Prostate gland (tissue), 2 donors: ENCODE data around the gene ALDH7A1. TPM values are rescaled to one million over a fixed set of nuclear protein-coding genes. Genes with fewer than 3 reads are reported as not detected.
A peak's percentile ranks its signal among the peaks of the same experiment; 100 is the strongest.

ENCODE experiments used
- DNase-seq: peaks from one replicate; pipeline ENCODE4 v3.0.0-alpha.2; 2019; ENCODE audit warnings: low spot score
- H3K27ac ChIP-seq, 2 donors: fragments of 200-600 bp; sonication (generic); 2 replicates each; pipeline ENCODE4 v1.5.1; 2017 to 2019
- H3K27me3 ChIP-seq: fragments of 200-600 bp; sonication (generic); replicated peaks from 2 replicates; pipeline ENCODE4 v1.5.1; 2019; ENCODE audit not compliant: insufficient read depth
- H3K36me3 ChIP-seq, 2 donors: fragments of 200-600 bp; sonication (generic); 1 replicate in 1 of 2; 2 replicates in 1 of 2; pipeline versions ENCODE4 v1.5.1 to v1.8.1; 2017 to 2019
- H3K4me1 ChIP-seq: fragments of 200-600 bp; sonication (generic); replicated peaks from 2 replicates; pipeline ENCODE4 v1.5.1; 2019
- H3K4me3 ChIP-seq, 2 donors: fragments of 200-600 bp; sonication (generic); 2 replicates each; pipeline ENCODE4 v1.5.1; 2017 to 2019
- H3K9me3 ChIP-seq: fragments of 200-600 bp; sonication (generic); 2 replicates; pipeline ENCODE4 v1.5.1; 2017
- CTCF ChIP-seq, 4 experiments: fragments of 200-600 bp in 2 of 4; fragments of 450-650 bp in 2 of 4; sonication (generic) in 2 of 4; IDR thresholded peaks; 1 replicate in 3 of 4; 2 replicates in 1 of 4; pipeline ENCODE4 v1.5.1; 2016 to 2019; ENCODE audit warnings: antibody characterized with exemption in 4 of 4, mild to moderate bottlenecking in 2 of 4, moderate library complexity in 2 of 4
- POLR2A ChIP-seq: fragments of 450-650 bp; IDR thresholded peaks from one replicate; pipeline ENCODE4 v1.6.1; 2016; ENCODE audit warnings: antibody characterized with exemption, mild to moderate bottlenecking
- POLR2AphosphoS5 ChIP-seq: sonication (generic); formaldehyde crosslinking; IDR thresholded peaks from one replicate; pipeline ENCODE4 v1.6.1; 2017; ENCODE audit warnings: antibody characterized with exemption
- WGBS: methylation state at CpG from one replicate; pipeline ENCODE4 v1.1.5; 2018; 5-methylcytosine and 5-hydroxymethylcytosine counted together
- intact Hi-C: fragments of 100-400 bp; cut with DNase I; formaldehyde crosslinking; loops from one replicate; pipeline ENCODE4 v1.14.2; 2022
- total RNA-seq, 2 donors: library from RNA; depleted of rRNA; stranded (reverse); fragments of >200 nt; gene quantifications; one replicate each; pipeline ENCODE4 v1.1.0, GENCODE V29; 2016

ALDH7A1 gene
- total RNA-seq, 2 donors from 2014 or later, result 59.8 to 62.7 TPM

- Histone ChIP-seq H3K9me3 (no peaks in the 10 kb centered on the region), H3K27me3 (no peaks in the 10 kb centered on the region), H3K36me3 (no peaks in the 10 kb centered on the region), H3K4me1 (peaks cover 5% of the 10 kb centered on the region), H3K4me3 (no peak overlapping the region), H3K27ac (peak overlapping the region in 1 of 2 donors; percentile 15)
- TF ChIP-seq CTCF (IDR thresholded peaks at IDR 0.05) (no peak), POLR2AphosphoS5 (no peak), POLR2A (no peak)
- DNase-seq, result no peak
- intact Hi-C loops, result no loop called here
- WGBS, result 47% methylated on average over 2 of the region's 2 CpGs
Measured at GRCh38 chr5:126499278-126499677, 95.7 kb downstream of the ALDH7A1 start.

GRCh38 chr5:126497506-126497905 is 97.5 kb downstream of the ALDH7A1 start:
- intact Hi-C loops, result no loop called here
- H3K4me3 ChIP-seq, result no peak overlapping the region
- H3K27me3 ChIP-seq, result no peaks in the 10 kb centered on the region
- no peak for DNase-seq
- no peak overlapping the region for H3K27ac ChIP-seq
- peaks cover 0 to 5% of the 10 kb centered on the region in 2 donors for H3K36me3 ChIP-seq
- 83% methylated on average over 5 of the region's 5 CpGs for WGBS
- no peak for TF ChIP-seq POLR2AphosphoS5
- no peak for TF ChIP-seq CTCF (IDR thresholded peaks at IDR 0.05)
- no peak for TF ChIP-seq POLR2A
- H3K9me3 ChIP-seq, result no peaks in the 10 kb centered on the region
- H3K4me1 ChIP-seq, result no peaks in the 10 kb centered on the region

GRCh38 chr5:126494393-126494792 is 100.6 kb downstream of the ALDH7A1 start:
- no peak overlapping the region for H3K27ac ChIP-seq
- no peak for DNase-seq
- WGBS, result 95% methylated on average over 3 of the region's 3 CpGs
- no peaks in the 10 kb centered on the region for H3K9me3 ChIP-seq
- peaks cover 0 to 5% of the 10 kb centered on the region in 2 donors for H3K36me3 ChIP-seq
- intact Hi-C loops, result no loop called here
- H3K27me3 ChIP-seq, result no peaks in the 10 kb centered on the region
- no peaks in the 10 kb centered on the region for H3K4me1 ChIP-seq
- no peak overlapping the region for H3K4me3 ChIP-seq
- TF ChIP-seq POLR2A (no peak), POLR2AphosphoS5 (no peak), CTCF (IDR thresholded peaks at IDR 0.05) (no peak)

- H3K27me3 ChIP-seq, result no peaks in the 10 kb centered on the region
- H3K27ac ChIP-seq, result no peak overlapping the region
- TF ChIP-seq CTCF (IDR thresholded peaks at IDR 0.05) (peak in 3 of 4 experiments; percentile 10 to 34 (median 13)), POLR2AphosphoS5 (peak; percentile 17), POLR2A (no peak)
- no peak overlapping the region for H3K4me3 ChIP-seq
- no peak for DNase-seq
- intact Hi-C loops, result no loop called here
- H3K4me1 ChIP-seq, result no peaks in the 10 kb centered on the region
- 66% methylated on average over 8 of the region's 8 CpGs for WGBS
- peaks cover 0 to 5% of the 10 kb centered on the region in 2 donors for H3K36me3 ChIP-seq
- H3K9me3 ChIP-seq, result no peaks in the 10 kb centered on the region
Measured at GRCh38 chr5:126492939-126493338, 102.1 kb downstream of the ALDH7A1 start.

- no peaks in the 10 kb centered on the region for H3K4me1 ChIP-seq
- TF ChIP-seq POLR2A (no peak), CTCF (IDR thresholded peaks at IDR 0.05) (no peak), POLR2AphosphoS5 (no peak)
- peak overlapping the region; percentile 24 to 62 for H3K27ac ChIP-seq
- H3K27me3 ChIP-seq, result no peaks in the 10 kb centered on the region
- 65% methylated on average over 12 of the region's 12 CpGs for WGBS
- intact Hi-C loops, result no loop called here
- H3K36me3 ChIP-seq, result peaks cover 0 to 13% of the 10 kb centered on the region in 2 donors
- H3K4me3 ChIP-seq, result no peak overlapping the region
- DNase-seq, result no peak
- H3K9me3 ChIP-seq, result no peaks in the 10 kb centered on the region
Measured at GRCh38 chr5:126490167-126490940, 104.7 kb downstream of the ALDH7A1 start.
